Body of pancreas (tissue), 4 donors: ENCODE results near the gene ST7L. TPM values are rescaled to one million over a fixed set of nuclear protein-coding genes. Genes with fewer than 3 reads are reported as not detected.

ENCODE experiments used
- ATAC-seq: fragments of 150-250 bp; one replicate; pipeline ENCODE4 v1.9.1; 2016
- DNase-seq, 4 donors: peaks; one replicate each; pipeline ENCODE4 v3.0.0-alpha.2; 2019
- H3K27ac ChIP-seq, 4 donors: fragments of 200-600 bp; sonication (generic); 1 replicate in 3 of 4; 2 replicates in 1 of 4; pipeline versions ENCODE4 v1.5.1 to v1.6.1; 2016 to 2019; ENCODE audit warnings: mild to moderate bottlenecking in 1 of 4, mixed read lengths in 1 of 4, moderate library complexity in 1 of 4
- H3K27me3 ChIP-seq, 2 donors: fragments of 200-600 bp; sonication (generic); one replicate each; pipeline ENCODE4 v1.6.0; 2016; ENCODE audit warnings: mild to moderate bottlenecking in 1 of 2
- H3K36me3 ChIP-seq, 2 donors: fragments of 200-600 bp; sonication (generic); replicated peaks in 1 of 2; 2 replicates each; pipeline ENCODE4 v1.5.1; 2016; ENCODE audit warnings: low read depth in 2 of 2; ENCODE audit not compliant: insufficient read depth in 1 of 2
- H3K4me1 ChIP-seq: fragments of 200-600 bp; sonication (generic); one replicate; pipeline ENCODE4 v1.6.0; 2016
- H3K4me3 ChIP-seq, 2 donors: fragments of 200-600 bp; sonication (generic); 1 replicate in 1 of 2; 2 replicates in 1 of 2; pipeline ENCODE4 v1.5.1; 2016 to 2019
- H3K9me3 ChIP-seq, 3 donors: fragments of 200-600 bp; sonication (generic); 1 replicate in 2 of 3; 2 replicates in 1 of 3; pipeline ENCODE4 v1.5.1; 2016
- POLR2A ChIP-seq, 3 donors: fragments of 450-650 bp; IDR thresholded peaks; one replicate each; pipeline ENCODE4 v1.6.1; 2016; ENCODE audit warnings: antibody characterized with exemption in 3 of 3, mild to moderate bottlenecking in 2 of 3
- WGBS, 2 donors: methylation state at CpG; one replicate each; pipeline ENCODE4 v1.1.5; 2017; 5-methylcytosine and 5-hydroxymethylcytosine counted together
- intact Hi-C: fragments of 100-400 bp; cut with DNase I; formaldehyde crosslinking; loops from one replicate; pipeline ENCODE4 v1.15.1; 2023
- total RNA-seq, 2 donors: library from RNA; depleted of rRNA; stranded (reverse); fragments of >200 nt; gene quantifications; one replicate each; pipeline ENCODE4 v1.1.0, GENCODE V29; 2016
- TF ChIP-seq, protein P1 (sequence below), 7 experiments: fragments of 450-650 bp in 4 of 7; fragments of 200-600 bp in 3 of 7; sonication (generic) in 3 of 7; IDR thresholded peaks; one replicate each; pipeline ENCODE4 v1.5.1; 2016 to 2019; ENCODE audit warnings: antibody characterized with exemption in 7 of 7

Gene ST7L
- total RNA-seq, 2 donors from 2014 or later = 9.6 to 22.3 TPM

GRCh38 chr1:112508278-112509004 lies 110.5 kb downstream of the ST7L start, which contains the start of gene WNT2B:
Gene WNT2B (plus strand): TSS chr1:112508965. CDS start chr1:112509263, 298 bp downstream.
- peaks cover 18% of the 10 kb centered on the region for H3K4me1 ChIP-seq
- WGBS, 2 donors = 0 to 1% methylated on average over 8 to 61 of the region's 69 CpGs
- peak in 1 of 3 donors; percentile 11 for TF ChIP-seq POLR2A (IDR thresholded peaks at IDR 0.05)
- TF ChIP-seq, protein P1, sequence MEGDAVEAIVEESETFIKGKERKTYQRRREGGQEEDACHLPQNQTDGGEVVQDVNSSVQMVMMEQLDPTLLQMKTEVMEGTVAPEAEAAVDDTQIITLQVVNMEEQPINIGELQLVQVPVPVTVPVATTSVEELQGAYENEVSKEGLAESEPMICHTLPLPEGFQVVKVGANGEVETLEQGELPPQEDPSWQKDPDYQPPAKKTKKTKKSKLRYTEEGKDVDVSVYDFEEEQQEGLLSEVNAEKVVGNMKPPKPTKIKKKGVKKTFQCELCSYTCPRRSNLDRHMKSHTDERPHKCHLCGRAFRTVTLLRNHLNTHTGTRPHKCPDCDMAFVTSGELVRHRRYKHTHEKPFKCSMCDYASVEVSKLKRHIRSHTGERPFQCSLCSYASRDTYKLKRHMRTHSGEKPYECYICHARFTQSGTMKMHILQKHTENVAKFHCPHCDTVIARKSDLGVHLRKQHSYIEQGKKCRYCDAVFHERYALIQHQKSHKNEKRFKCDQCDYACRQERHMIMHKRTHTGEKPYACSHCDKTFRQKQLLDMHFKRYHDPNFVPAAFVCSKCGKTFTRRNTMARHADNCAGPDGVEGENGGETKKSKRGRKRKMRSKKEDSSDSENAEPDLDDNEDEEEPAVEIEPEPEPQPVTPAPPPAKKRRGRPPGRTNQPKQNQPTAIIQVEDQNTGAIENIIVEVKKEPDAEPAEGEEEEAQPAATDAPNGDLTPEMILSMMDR (IDR thresholded peaks at IDR 0.05) = peak in 1 of 7 experiments; percentile 2
- peak; percentile 49 for ATAC-seq
- H3K27ac ChIP-seq = no peak within 1 kb of the TSS
- H3K9me3 ChIP-seq = no peaks in the 10 kb centered on the region
- H3K4me3 ChIP-seq = peak within 1 kb of the TSS; percentile 5 to 6
- no peaks in the 10 kb centered on the region for H3K36me3 ChIP-seq
- peak in 3 of 4 donors; percentile 29 to 46 (median 36) for DNase-seq
- intact Hi-C loops = no loop called here
- peaks cover 0 to 10% of the 10 kb centered on the region in 2 donors for H3K27me3 ChIP-seq

GRCh38 chr1:112507921-112508277 lies 111.0 kb downstream of the ST7L start:
- intact Hi-C loops = no loop called here
- H3K27me3 ChIP-seq = peaks cover 0 to 10% of the 10 kb centered on the region in 2 donors

GRCh38 chr1:112507336-112507735 lies 111.6 kb downstream of the ST7L start:
- 82 to 90% methylated on average over 9 of the region's 9 CpGs for WGBS, 2 donors
- H3K4me3 ChIP-seq = no peak overlapping the region
- ATAC-seq = no peak

More at GRCh38 chr1:112507921-112508277, 111.0 kb downstream of the ST7L start:
- no peak for DNase-seq
- peaks cover 18% of the 10 kb centered on the region for H3K4me1 ChIP-seq
- WGBS, 2 donors = 3% methylated on average over 15 of the region's 15 CpGs
- no peaks in the 10 kb centered on the region for H3K36me3 ChIP-seq
- no peak for ATAC-seq
- no peak overlapping the region for H3K27ac ChIP-seq
- no peaks in the 10 kb centered on the region for H3K9me3 ChIP-seq
- no peak overlapping the region for H3K4me3 ChIP-seq
- TF ChIP-seq POLR2A (IDR thresholded peaks at IDR 0.05) = no peak
- TF ChIP-seq, protein P1 (IDR thresholded peaks at IDR 0.05) = no peak

DNA sequence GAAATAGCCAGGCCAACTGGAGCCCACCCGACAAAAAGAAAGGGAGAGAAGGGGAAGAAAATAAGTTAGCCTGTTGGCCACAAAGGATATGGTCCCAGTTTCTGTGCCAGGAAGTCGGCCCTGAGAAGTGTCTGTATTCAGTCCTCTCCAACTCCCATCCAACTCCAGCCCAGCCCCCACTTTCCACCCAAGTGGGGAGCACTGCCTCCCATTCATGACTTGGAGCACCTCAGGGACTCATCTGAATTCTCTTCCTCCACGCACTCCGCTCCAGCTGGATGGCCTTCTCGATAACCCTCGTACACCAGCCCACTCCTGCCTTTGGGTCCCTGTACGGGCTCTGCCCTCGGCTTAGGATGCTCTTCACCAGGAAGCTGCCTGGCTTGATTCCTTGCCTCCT lies 112.2 kb downstream of the ST7L start:
- peaks cover 27% of the 10 kb centered on the region for H3K4me1 ChIP-seq
- no peak for DNase-seq
- no peak overlapping the region for H3K4me3 ChIP-seq
- peaks cover 0 to 10% of the 10 kb centered on the region in 2 donors for H3K27me3 ChIP-seq
- WGBS, 2 donors = 92 to 93% methylated on average over 8 of the region's 8 CpGs
- TF ChIP-seq, protein P1 (IDR thresholded peaks at IDR 0.05) = no peak
- TF ChIP-seq POLR2A (IDR thresholded peaks at IDR 0.05) = no peak
- intact Hi-C loops = no loop called here
- ATAC-seq = no peak
- H3K27ac ChIP-seq = no peak overlapping the region
- no peaks in the 10 kb centered on the region for H3K9me3 ChIP-seq
- H3K36me3 ChIP-seq = no peaks in the 10 kb centered on the region

More at GRCh38 chr1:112507336-112507735, 111.6 kb downstream of the ST7L start:
- Histone ChIP-seq H3K36me3 (no peaks in the 10 kb centered on the region), H3K27ac (no peak overlapping the region), H3K4me1 (peaks cover 21% of the 10 kb centered on the region), H3K27me3 (peaks cover 0 to 10% of the 10 kb centered on the region in 2 donors), H3K9me3 (no peaks in the 10 kb centered on the region)
- TF ChIP-seq, protein P1 (IDR thresholded peaks at IDR 0.05) = no peak
- TF ChIP-seq POLR2A (IDR thresholded peaks at IDR 0.05) = no peak
- intact Hi-C loops = no loop called here
- no peak for DNase-seq
